Measurements from ENCODE around the gene FOXF1.

The FOXF1 gene

DNA sequence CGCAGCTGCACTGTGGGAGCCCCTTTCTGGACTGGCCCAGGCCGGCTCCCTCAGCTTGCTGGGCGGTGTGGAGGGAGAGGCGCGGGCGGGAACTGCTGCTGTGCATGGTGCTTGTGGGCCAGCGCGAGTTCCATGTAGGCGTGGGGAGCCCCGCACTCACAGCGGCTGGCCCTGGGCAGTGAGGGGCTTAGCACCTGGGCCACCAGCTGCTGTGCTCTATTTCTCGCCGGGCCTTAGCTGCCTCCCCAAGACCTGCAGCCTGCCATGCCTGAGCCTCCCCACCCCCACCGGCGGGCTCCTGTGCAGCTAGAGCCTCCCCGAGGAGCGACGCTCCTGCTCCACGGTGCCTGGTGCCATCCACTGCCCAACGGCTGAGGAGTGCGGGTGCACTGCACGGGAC, 43.0 kb downstream of the FOXF1 start:
- Histone ChIP-seq H3K4me1 (ENCODE audit: control insufficient read depth, insufficient read depth, low read length) (peaks cover 4% of the 10 kb centered on the region), H3K9ac (ENCODE audit: low read length) (no peak overlapping the region), H3K36me3 (ENCODE audit: control insufficient read depth, insufficient read depth, low read length) (no peaks in the 10 kb centered on the region), H3K4me3 (ENCODE audit: low read length) (no peak overlapping the region), H3K27me3 (ENCODE audit: control insufficient read depth, insufficient read depth, low read length) (no peaks in the 10 kb centered on the region), H3K9me3 (ENCODE audit: control insufficient read depth, low read length) (no peaks in the 10 kb centered on the region)

DNA sequence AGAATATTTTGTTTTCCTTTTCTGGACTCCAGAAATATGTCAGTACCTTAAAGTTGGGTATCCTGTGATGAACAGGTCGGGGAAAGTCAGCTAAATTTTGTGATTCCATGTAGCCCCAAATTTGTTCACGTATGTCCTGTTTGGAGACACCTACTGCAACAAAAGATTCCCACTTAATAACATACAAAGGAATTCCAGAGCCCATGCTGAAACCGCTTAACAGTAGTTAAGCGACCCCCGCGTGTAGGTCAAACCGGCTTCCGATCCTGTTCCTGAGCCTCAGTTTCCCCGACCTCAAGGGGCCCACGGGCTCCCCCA, 44.2 kb downstream of the FOXF1 start:
- H3K36me3 ChIP-seq (ENCODE audit: control insufficient read depth, insufficient read depth, low read length), result no peaks in the 10 kb centered on the region
- H3K9ac ChIP-seq (ENCODE audit: low read length), result peak overlapping the region; percentile 98

GRCh38 chr16:86554917-86555703, 44.8 kb downstream of the FOXF1 start, which contains the start of gene MTHFSD:
MTHFSD (minus strand) TSS chr16:86555235; CDS start chr16:86555184, 51 bp downstream.
- peaks cover 4% of the 10 kb centered on the region for H3K4me1 ChIP-seq (ENCODE audit: control insufficient read depth, insufficient read depth, low read length)
- H3K9me3 ChIP-seq (ENCODE audit: control insufficient read depth, low read length), result no peaks in the 10 kb centered on the region
- H3K27me3 ChIP-seq (ENCODE audit: control insufficient read depth, insufficient read depth, low read length), result no peaks in the 10 kb centered on the region
- peak within 1 kb of the TSS; percentile 98 for H3K9ac ChIP-seq (ENCODE audit: low read length)
- H3K36me3 ChIP-seq (ENCODE audit: control insufficient read depth, insufficient read depth, low read length), result no peaks in the 10 kb centered on the region
- peak within 1 kb of the TSS; percentile 82 for H3K4me3 ChIP-seq (ENCODE audit: low read length)

More for the DNA sequence above, 44.2 kb downstream of the FOXF1 start:
- no peaks in the 10 kb centered on the region for H3K27me3 ChIP-seq (ENCODE audit: control insufficient read depth, insufficient read depth, low read length)
- peaks cover 4% of the 10 kb centered on the region for H3K4me1 ChIP-seq (ENCODE audit: control insufficient read depth, insufficient read depth, low read length)
- peak overlapping the region; percentile 82 for H3K4me3 ChIP-seq (ENCODE audit: low read length)
- H3K9me3 ChIP-seq (ENCODE audit: control insufficient read depth, low read length), result no peaks in the 10 kb centered on the region

- Histone ChIP-seq H3K27me3 (ENCODE audit: control insufficient read depth, insufficient read depth, low read length) (no peaks in the 10 kb centered on the region), H3K4me3 (ENCODE audit: low read length) (peak overlapping the region; percentile 82), H3K9ac (ENCODE audit: low read length) (peak overlapping the region; percentile 98), H3K4me1 (ENCODE audit: control insufficient read depth, insufficient read depth, low read length) (peaks cover 4% of the 10 kb centered on the region), H3K36me3 (ENCODE audit: control insufficient read depth, insufficient read depth, low read length) (no peaks in the 10 kb centered on the region), H3K9me3 (ENCODE audit: control insufficient read depth, low read length) (no peaks in the 10 kb centered on the region)
Observed at GRCh38 chr16:86555704-86556075, 45.4 kb downstream of the FOXF1 start.

GRCh38 chr16:86556576-86556975, 46.2 kb downstream of the FOXF1 start:
- Histone ChIP-seq H3K9ac (ENCODE audit: low read length) (no peak overlapping the region), H3K4me1 (ENCODE audit: control insufficient read depth, insufficient read depth, low read length) (peaks cover 4% of the 10 kb centered on the region), H3K4me3 (ENCODE audit: low read length) (no peak overlapping the region), H3K9me3 (ENCODE audit: control insufficient read depth, low read length) (no peaks in the 10 kb centered on the region), H3K27me3 (ENCODE audit: control insufficient read depth, insufficient read depth, low read length) (peaks cover 6% of the 10 kb centered on the region), H3K36me3 (ENCODE audit: control insufficient read depth, insufficient read depth, low read length) (no peaks in the 10 kb centered on the region)

- Histone ChIP-seq H3K27me3 (ENCODE audit: control insufficient read depth, insufficient read depth, low read length) (peaks cover 6% of the 10 kb centered on the region), H3K4me1 (ENCODE audit: control insufficient read depth, insufficient read depth, low read length) (peaks cover 4% of the 10 kb centered on the region), H3K9ac (ENCODE audit: low read length) (no peak overlapping the region), H3K9me3 (ENCODE audit: control insufficient read depth, low read length) (no peaks in the 10 kb centered on the region), H3K4me3 (ENCODE audit: low read length) (no peak overlapping the region), H3K36me3 (ENCODE audit: control insufficient read depth, insufficient read depth, low read length) (no peaks in the 10 kb centered on the region)
Observed at GRCh38 chr16:86557587-86557986, 47.3 kb downstream of the FOXF1 start.

- Histone ChIP-seq H3K27me3 (ENCODE audit: control insufficient read depth, insufficient read depth, low read length) (peaks cover 12% of the 10 kb centered on the region), H3K36me3 (ENCODE audit: control insufficient read depth, insufficient read depth, low read length) (no peaks in the 10 kb centered on the region), H3K4me3 (ENCODE audit: low read length) (no peak overlapping the region), H3K9ac (ENCODE audit: low read length) (no peak overlapping the region), H3K4me1 (ENCODE audit: control insufficient read depth, insufficient read depth, low read length) (peaks cover 4% of the 10 kb centered on the region), H3K9me3 (ENCODE audit: control insufficient read depth, low read length) (no peaks in the 10 kb centered on the region)
Observed at GRCh38 chr16:86558355-86559193, 48.2 kb downstream of the FOXF1 start.

DNA sequence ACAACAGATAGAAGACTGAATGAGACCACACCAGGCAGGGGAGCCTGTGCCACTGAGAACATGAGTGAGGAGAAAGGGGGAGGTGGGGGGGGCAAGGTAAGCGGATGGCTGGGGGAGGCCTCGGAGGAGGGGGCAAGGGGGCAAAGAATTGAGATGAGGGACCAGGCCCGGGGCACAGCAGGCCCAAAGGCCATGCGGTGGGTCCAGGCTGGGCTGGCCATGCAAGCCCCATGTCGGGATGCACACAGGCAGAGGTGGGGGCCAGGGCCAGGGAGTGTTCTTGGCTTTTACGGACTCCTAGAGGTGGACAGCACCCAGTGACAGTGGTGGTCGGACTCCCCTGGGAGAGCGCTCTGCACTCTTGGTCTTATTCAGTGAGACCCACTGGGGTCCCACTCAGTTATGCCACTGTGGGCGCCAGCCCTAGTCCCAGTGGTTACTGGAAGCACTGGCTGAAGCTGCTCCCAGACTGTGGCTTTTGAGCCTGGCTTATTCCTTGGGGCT, 49.5 kb downstream of the FOXF1 start:
- Histone ChIP-seq H3K27me3 (ENCODE audit: control insufficient read depth, insufficient read depth, low read length) (peaks cover 23% of the 10 kb centered on the region), H3K9me3 (ENCODE audit: control insufficient read depth, low read length) (no peaks in the 10 kb centered on the region), H3K9ac (ENCODE audit: low read length) (no peak overlapping the region), H3K4me3 (ENCODE audit: low read length) (no peak overlapping the region), H3K4me1 (ENCODE audit: control insufficient read depth, insufficient read depth, low read length) (peaks cover 4% of the 10 kb centered on the region), H3K36me3 (ENCODE audit: control insufficient read depth, insufficient read depth, low read length) (no peaks in the 10 kb centered on the region)

GRCh38 chr16:86562356-86562755, 52.0 kb downstream of the FOXF1 start:
- no peak overlapping the region for H3K9ac ChIP-seq (ENCODE audit: low read length)
- peaks cover 45% of the 10 kb centered on the region for H3K27me3 ChIP-seq (ENCODE audit: control insufficient read depth, insufficient read depth, low read length)
- H3K9me3 ChIP-seq (ENCODE audit: control insufficient read depth, low read length), result no peaks in the 10 kb centered on the region
- H3K36me3 ChIP-seq (ENCODE audit: control insufficient read depth, insufficient read depth, low read length), result no peaks in the 10 kb centered on the region
- no peaks in the 10 kb centered on the region for H3K4me1 ChIP-seq (ENCODE audit: control insufficient read depth, insufficient read depth, low read length)
- H3K4me3 ChIP-seq (ENCODE audit: low read length), result no peak overlapping the region

- H3K27me3 ChIP-seq (ENCODE audit: control insufficient read depth, insufficient read depth, low read length), result peaks cover 56% of the 10 kb centered on the region
- H3K9ac ChIP-seq (ENCODE audit: low read length), result no peak overlapping the region
- H3K4me3 ChIP-seq (ENCODE audit: low read length), result no peak overlapping the region
- no peaks in the 10 kb centered on the region for H3K9me3 ChIP-seq (ENCODE audit: control insufficient read depth, low read length)
- H3K36me3 ChIP-seq (ENCODE audit: control insufficient read depth, insufficient read depth, low read length), result no peaks in the 10 kb centered on the region
- H3K4me1 ChIP-seq (ENCODE audit: control insufficient read depth, insufficient read depth, low read length), result no peaks in the 10 kb centered on the region
Observed at GRCh38 chr16:86563469-86564345, 53.4 kb downstream of the FOXF1 start.
